Erythroblast (primary cell): ENCODE data around the gene CFAP90.

Experiments used
- GATA1 ChIP-seq: IDR thresholded peaks from 2 replicates; pipeline ENCODE4 v1.6.1; 2011; ENCODE audit warnings: low read depth, mild to moderate bottlenecking, control low read depth, low read length, moderate library complexity
- POLR2A ChIP-seq: IDR thresholded peaks from 2 replicates; pipeline ENCODE4 v1.6.1; 2011; ENCODE audit warnings: mild to moderate bottlenecking, low read length

GRCh38 chr5:7878381-7878873 lies 27.5 kb upstream of the CFAP90 start:
- TF ChIP-seq POLR2A (no peak), GATA1 (no peak)
